Stimulated activated CD8-positive, alpha-beta memory T cell treated with anti-CD3 and anti-CD28 coated beads, Interleukin-15, amount 100 ng/mL, for 1 hour (primary cell): ENCODE results near the gene FAM107A.

Experiments
- DNase-seq: peaks from one replicate; pipeline ENCODE4 v3.0.0-alpha.2; 2020; ENCODE audit warnings: low read depth

The FAM107A gene

DNA sequence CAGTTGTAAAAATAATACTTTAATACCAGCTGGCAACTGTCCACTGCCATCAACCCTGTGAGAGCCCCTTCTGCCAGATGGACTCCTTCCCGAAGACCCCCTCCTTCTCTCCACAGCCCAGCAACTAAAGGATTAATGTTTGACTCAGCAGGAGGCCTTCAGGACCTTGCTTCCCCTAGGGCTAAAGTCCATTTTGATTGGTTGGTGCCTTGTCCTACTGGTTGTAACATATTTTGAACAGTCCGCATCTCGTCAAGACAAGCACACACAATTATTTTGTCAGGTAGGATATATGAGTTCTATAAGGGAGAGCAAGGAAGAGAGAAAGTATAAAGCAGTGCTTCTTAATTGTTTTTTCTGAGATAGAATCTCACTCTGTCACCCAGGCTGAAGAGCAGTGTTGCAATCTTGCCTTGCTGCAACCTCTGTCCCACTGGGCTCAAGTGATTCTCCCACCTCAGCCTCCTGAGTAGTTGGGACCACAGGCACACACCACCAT, 58.9 kb downstream of the FAM107A start:
- DNase-seq: no peak

DNA sequence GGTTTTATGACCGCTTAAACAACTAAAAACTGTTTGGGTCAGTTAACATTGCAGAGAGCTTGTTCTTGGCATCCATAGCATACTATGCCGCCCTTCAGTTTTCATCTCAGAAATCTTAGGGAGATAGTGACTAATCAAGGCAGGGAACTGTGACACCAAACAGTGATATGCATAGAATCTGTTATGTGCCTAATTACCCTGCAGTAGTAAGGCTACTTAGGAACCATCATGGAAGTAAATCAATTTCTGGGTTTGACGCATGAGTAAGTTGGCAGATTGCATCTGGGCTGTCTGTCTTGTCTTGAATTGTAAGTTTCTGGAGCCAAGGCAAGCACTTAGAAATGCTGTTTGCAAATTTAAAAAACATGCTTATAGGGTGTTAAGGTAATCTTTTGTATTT, 62.8 kb downstream of the FAM107A start:
- no peak for DNase-seq
